GM18517 (cell line): ENCODE data around the gene DUS2.

Experiments
- ATAC-seq: cut with Tn5 transposase; IDR thresholded peaks from one replicate; pipeline ENCODE4 v1.9.1; 2021; ENCODE audit warnings: mild to moderate bottlenecking, moderate library complexity; ENCODE audit not compliant: unreplicated experiment

Gene DUS2

DNA sequence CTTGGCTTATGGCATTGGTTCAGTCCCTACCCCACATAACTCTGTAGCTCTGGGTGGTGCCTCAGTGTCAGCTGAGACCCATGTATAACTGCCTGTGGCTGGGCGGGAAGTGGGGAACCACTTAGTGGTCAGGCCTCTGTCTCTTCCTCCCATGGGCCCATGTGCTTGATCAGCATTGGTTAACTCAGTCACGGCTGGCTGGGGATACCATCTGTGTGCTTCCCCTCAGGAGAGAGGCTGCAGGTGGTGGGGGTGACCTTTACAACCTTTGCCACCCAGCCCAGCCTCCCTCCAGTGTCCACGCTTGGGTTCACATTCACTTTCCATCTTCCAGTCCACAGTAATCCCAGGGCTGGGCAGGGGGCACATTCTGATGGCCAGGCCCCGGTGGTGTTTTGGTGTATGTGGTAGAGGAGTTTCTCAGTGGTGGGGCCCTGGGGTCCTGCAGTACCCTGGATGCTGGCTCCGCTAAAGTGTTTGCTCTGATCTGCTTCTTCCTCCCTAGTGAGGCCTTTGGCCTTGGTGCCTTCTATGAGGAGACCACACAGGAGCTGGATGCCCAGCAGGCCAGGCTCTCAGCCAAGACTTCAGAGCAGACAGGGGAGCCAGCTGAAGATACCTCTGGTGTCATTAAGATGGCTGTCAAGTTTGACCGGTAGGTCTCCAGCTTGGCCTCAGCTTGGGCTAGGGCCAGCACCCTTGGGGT is 51.9 kb downstream of the DUS2 start:
- peak; percentile 72 for ATAC-seq

DNA sequence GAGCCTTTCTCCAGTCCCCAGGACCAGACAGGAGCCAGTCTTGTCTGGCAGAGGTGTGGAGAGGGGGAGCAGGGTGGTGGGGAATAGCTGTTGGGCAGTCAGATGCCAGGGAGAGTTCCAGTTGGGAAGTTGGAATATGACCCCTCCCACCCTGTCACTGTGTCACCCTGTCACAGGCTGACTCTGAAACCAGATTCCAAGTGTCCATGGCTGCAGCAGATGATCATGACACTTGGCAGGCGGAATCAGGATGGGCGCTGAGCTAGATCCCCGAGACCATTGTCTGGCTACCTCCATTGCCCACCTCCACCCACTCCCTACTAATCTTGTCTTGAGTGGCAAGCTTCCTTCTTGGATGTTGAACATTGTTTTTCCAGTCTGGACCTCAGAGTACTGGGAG is 52.9 kb downstream of the DUS2 start:
- no peak for ATAC-seq

DNA sequence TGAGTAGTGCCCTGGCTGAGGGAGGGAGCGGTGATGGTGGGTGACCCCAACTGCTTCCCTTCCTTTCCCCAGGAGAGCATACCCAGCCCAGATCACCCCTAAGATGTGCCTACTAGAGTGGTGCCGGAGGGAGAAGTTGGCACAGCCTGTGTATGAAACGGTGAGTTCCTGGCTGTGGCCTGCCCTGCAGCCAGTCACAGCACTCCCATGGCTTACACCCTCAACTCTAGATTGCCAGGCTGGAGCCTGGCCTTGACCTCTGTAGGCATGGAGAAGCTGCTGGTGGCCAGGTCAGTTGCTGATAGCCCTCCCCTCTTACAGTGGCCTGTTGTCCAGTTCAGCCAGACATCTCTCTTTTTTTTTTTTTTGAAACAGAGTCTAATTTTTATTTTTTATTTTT is 53.5 kb downstream of the DUS2 start:
- no peak for ATAC-seq

DNA sequence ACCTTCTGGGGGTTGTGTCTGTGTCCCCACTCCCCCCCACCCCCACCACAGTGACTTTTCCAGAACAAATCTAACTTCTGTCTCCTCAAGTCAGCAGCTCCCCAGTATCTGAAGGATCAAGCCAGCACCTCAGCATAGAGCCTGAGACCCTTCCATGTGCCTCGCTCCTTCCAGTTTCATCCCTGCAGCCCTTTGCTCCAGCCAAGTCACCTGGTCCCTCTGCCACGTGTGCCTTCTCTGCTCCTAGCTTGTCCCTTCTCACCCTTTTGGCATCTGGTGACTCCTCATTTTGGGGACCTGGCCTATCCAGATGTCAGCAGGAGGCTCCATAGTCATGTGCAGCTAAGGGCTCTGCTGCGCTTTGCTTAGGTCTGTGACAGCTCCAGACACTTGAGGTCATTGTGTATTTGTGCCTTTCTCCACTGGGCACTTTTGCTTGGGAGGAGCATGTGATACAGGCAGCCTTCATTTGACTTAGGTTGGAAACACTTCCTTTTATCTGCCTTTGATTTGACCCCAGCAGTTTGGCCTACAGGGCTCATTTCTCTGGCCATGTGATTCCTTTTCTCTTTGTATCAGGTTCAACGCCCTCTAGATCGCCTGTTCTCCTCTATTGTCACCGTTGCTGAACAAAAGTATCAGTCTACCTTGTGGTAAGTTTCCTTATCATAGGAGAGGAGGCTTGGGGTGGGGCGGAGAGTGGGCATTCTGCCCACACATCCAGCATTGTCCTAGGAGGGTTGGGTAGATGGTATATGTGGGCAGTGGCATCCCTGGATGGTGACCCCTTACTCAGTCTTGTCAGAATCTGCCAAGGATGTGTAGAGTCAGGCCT is 55.0 kb downstream of the DUS2 start:
- no peak for ATAC-seq

DNA sequence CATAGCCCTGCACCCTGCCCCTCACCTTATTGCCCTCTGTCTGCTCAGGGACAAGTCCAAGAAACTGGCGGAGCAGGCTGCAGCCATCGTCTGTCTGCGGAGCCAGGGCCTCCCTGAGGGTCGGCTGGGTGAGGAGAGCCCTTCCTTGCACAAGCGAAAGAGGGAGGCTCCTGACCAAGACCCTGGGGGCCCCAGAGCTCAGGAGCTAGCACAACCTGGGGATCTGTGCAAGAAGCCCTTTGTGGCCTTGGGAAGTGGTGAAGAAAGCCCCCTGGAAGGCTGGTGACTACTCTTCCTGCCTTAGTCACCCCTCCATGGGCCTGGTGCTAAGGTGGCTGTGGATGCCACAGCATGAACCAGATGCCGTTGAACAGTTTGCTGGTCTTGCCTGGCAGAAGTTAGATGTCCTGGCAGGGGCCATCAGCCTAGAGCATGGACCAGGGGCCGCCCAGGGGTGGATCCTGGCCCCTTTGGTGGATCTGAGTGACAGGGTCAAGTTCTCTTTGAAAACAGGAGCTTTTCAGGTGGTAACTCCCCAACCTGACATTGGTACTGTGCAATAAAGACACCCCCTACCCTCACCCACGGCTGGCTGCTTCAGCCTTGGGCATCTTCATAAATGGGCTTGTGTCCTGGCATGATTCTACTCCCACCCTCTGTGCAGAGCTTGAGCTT is 55.8 kb downstream of the DUS2 start:
- ATAC-seq = no peak

DNA sequence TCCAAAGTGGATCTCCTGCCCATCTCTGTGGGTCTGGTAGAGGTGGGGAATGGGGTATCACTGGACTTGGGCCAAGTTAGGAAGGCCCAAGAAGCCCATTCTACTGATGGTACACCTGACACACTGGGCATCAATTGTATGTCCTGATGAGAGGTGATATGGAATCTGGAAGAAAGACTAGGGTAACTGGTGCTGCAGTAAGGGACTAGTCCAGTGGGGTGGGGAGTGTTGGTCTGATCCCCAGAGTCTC is 56.2 kb downstream of the DUS2 start:
- ATAC-seq = no peak

DNA sequence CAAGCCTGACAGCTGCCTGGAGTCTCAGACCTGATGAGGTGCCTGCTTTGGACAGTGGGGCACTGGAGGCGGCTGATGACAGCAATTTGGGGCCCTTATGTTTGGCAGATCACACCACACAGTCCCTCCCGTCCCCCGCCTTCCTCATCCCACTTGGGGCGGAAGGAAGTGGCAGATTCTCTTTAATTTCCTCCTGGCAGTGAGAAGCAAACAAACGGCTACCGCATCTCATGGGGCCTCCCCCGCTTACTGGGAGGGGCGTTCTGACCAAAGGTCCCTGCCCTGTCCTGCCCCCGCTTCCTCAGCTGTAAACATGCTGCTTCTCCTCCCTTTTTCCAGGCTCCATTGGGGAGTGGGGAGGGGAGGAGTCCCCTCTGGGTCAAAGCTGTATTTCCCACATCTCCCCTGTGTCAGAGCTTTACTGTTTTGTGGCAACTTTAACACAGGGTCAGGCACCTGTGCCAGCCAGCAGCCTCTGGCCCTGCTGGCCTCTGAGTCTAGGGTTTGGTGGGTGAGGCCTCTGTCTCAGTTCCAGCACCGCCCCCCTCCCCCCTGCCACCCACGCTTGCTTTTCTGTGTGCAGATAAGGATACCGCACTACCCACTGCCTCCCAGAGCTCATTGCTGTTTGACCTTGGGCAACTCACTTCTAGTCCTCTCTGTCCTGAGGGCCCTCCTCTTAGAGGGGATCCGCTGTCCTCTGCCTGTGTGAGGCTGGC is 56.7 kb downstream of the DUS2 start:
- no peak for ATAC-seq

DNA sequence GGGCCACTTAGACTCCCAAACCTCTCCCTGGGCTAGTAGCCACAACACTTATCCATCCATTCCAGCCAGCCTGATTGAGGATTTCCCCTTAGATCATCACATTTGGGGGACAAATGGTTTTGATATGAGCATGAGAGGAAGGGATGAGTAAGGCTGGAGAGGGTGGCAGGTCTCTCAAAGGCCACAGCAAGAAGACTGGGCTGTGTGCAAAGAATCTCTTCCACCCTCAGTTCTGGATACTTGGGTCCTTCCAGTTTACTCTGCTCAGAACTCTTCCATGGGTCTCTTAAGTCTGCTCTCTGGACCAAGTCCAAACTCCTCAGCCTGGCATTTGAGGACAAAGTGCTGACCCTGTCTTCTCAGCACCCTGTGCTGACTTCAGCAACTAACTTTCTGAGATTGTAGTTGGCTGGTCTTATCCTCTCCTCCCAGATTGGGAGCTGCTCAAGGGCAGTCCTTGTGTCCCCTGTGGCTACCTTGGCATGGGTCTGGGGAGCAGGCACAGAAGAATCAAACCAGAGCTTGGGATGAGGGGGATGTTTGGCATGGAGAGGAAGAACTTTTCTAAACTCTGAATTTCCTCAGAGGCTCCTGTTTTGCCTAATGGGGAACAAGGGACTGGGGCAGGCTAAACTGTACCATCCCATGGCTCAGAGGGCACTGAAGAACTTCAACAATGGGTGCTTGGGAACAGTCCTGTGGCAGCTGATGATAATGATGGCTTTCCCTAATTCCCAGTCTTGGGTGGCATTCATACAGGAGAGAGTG is 59.0 kb downstream of the DUS2 start:
- ATAC-seq = no peak

DNA sequence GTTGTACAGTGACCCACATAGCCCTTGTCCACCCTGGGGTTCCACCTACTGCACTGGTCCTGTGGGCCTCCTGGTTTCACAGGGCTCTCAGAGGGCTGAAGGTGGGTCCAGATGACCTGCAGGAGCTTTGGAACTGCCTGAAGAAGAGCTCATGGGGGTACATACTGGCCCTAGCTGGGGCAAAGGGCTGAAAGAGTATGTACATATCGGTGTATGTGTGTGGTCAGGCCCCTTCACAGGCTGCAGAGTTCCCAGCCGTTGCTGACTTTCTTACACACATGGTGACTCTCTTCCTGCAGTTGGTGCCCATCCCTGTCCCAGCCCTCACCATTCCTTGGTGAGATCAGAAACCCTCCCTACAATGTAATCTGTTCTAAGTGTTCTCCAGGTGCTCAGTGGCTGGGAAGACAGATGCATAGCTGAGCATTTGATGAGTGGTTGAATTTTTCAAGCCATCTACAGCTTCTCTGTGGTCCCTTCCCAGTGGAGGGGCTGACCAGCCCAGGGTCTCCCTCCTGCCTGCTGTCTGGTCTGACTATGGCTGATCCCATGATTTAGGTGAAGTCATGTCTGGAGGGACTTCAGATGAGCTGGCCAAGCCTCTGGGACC is 59.6 kb downstream of the DUS2 start:
- no peak for ATAC-seq

DNA sequence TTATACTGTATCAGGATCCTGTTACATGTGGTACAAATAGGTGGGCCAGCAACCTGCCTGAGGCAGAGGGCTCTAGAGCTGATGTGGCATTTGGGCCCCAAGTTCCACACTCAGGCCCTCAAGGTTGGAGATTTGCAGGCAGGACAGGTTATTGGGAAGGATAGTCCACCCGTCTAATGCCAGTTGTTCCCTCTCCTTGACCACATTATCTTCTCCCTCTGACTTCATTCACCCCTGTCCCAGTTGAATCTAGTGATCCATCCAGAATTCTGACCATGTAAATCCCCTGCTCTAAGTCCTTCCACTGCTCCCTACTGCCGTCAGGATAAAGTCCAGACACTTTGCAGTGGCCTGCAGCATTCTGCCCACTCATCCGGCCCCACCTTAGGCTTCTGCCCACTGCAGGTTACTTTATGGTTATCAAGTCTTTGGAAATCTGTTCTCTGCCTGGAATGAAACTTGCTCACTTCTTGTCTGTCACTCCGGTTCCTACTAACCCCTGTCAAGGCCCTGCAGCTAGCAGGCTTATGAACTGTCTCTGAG is 60.2 kb downstream of the DUS2 start:
- no peak for ATAC-seq

DNA sequence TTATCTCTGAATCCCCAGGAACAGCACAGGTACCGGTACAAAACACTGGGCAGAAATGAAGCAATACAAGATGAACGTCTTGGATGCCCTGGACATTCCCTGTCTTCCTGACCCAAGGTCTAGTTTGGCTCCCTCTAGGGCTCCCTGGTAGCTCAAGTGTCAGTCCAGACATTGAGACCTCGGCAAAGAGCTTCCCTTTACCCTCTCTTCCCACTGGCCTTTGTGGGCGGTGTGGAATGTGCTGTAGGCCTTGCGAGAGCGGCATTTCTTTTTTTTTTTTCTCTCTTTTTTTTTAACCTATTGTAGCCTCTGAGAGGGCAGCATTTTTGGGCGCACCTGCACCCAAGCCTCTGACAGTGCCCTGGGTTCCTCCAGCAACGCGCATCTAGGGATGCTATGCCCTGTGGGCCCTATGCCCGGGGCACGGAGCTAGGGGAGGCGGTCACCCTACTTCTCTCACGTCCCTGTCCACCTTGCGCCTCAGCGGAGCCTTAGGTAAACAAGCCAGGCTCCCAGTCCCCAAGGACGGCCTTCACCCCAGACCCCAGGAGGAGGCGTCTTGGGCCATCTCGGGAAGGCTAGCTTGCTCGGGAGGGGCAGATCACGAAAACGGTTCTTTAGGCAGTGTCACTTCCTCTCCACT is 60.9 kb downstream of the DUS2 start:
- no peak for ATAC-seq

DNA sequence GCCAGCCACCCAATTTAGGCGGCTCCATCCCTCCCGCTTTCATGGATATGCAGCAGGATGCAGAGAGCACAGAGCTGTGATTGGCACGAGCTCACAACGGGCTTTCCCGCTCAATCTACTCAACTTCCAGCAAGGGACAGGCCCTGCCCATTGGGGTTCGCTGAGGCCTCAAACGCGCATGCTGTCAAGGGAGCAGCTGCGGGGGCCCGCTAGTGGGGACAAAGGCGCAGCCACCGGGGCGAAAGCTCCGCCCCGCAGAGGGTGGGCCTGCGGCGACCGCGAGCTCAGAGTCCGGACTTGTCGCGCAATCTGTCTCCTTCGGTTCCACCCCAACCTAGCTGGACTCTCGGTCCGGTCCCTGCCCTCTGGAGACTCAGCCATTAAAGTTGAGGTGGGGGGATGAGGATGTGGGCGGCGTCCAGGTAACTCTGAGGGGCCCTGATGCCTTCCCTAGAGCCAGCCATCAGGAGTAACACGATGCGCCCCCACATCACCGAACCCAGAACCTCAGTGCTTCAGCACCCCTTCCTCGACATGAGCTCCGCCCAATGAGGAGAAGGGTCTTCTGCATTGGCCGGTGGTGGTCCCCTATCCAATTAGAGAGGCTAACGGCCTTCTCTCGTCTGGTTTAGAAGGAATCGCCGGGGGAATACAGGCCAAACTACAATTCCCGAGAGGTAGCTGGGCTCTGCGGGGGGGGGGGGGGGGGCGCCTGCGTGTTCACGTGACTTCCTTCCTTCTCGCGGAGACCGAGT is 61.6 kb downstream of the DUS2 start:
- peak; percentile 57 for ATAC-seq

DNA sequence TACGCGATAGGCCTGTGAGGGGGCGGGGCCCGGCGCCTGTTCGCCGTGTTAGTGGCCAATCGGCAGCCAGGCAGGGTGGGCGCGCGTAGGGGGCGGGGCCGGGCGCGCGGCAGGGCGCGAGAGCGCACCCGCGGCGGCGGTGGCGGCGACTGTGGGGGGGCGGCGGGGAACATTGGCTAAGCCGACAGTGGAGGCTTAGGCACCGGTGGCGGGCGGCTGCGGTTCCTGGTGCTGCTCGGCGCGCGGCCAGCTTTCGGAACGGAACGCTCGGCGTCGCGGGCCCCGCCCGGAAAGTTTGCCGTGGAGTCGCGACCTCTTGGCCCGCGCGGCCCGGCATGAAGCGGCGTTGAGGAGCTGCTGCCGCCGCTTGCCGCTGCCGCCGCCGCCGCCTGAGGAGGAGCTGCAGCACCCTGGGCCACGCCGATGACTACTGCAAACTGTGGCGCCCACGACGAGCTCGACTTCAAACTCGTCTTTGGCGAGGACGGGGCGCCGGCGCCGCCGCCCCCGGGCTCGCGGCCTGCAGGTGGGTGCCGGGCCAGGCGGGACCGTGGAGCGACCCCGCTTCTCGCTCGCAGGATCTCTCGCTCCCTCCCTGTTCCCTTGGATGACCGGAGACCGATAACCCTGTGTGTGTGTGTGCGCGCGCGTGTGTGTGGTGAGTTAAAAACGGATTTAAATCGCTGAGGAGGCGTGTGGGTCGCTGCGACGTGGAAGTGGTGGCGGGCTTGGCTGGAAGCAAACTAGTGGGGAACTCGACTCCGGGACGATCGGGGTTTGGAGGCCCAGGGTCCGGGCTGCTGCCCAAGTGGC is 62.4 kb downstream of the DUS2 start, which contains the start of gene NFATC3:
Gene NFATC3 (plus strand): TSS at position 112 of the 813 bp plus-strand sequence. CDS start 312 bp downstream, at position 424.
- ATAC-seq = peak; percentile 40

DNA sequence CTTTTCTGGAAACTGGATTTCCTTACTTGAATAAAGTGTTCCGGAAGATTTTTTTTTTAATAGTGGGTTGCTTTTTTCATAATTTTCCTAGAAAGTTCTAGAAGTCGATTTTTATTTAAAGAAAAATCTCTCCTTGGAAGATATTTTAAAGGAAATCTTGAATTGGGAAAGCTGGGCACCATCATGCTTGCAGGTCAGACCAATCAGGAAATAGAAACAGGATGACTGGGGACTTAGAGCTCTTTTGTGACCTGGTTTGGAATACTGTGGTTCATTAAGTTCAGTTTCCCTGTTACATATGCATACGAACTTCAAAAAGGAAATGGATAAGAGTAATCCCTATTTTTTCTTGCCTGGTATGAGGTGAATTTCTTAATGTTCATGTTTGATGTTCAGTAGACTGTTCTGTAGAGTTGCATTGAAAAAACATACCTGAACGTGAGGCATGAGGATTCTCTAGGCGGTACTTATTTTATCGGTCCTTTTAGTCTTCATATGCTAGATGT is 63.3 kb downstream of the DUS2 start:
- no peak for ATAC-seq

DNA sequence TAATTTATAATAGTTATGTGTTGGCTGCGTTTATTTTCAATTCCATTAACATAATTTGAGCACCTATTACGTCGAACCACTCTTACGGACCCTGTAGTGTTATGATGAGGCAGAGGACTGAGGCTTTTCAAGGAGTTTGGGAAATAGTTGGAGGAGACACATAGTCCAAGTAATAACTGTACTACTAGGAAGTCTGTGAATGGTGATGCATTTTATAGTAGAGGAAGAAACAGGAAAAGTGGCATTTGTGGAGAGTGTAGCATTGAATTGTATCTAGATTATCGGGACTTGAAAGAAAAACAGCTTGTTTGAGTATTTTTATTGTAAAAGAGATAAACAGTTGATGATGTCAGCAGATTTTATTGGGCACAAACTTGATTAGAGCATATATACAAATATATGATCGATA is 63.8 kb downstream of the DUS2 start:
- no peak for ATAC-seq

DNA sequence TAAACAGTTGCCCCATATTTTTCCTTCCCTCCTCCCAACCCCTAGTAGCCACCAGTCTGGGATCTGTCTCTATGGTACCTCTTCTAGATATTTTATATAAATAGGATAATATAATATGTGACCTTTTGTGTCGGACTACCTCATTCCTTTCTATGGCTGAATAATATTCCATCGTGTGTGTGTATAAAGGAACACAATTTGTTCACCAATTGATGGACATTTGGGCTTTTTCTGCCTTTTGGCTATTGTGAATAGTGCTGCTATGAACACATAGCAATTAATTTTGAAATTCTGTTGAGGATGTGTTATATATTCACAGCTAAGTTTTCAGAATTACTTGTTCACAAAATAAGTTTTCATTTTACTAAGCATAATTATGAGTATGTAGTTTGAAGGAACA is 64.6 kb downstream of the DUS2 start:
- ATAC-seq = no peak

DNA sequence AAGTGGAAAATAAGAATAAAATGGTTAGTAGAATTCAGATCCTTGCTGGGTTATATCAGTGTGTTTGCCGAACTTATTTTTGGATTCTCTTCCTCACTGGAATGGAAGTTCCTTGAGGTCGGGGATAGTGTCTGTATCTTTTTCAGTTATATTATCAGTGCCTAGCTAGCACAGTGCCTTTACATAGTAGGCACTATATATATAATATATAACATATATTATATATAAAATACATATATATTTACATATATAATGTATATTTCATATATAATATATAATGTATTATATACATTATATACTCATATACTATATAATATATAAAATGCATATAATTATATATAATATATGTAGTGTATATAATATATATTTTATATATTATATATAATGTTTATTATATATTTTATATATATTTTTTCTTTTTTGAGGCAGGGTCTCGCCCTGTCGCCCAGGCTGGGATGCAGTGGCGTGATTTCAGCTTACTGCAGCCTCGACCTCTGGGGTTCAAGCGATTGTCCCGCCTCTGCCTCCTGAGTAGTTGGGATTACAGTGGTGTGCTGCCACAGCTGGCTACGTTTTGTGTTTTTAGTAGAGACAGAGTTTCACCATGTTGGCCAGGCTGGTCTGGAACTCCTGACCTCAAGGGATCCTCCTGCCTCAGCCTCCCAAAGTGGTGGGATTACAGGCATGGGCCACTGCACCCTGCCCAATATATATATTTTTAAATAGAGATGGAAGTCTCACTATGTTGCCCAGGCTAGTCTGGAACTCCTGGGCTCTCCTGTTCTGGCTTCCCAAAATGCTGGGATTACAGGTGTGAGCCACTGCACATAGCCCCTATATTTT is 65.3 kb downstream of the DUS2 start:
- ATAC-seq = no peak
